ENCODE data around the gene DUS2.

The DUS2 gene

GRCh38 chr16:68069511-68070248 lies 46.6 kb downstream of the DUS2 start:
- H3K9me3 ChIP-seq (ENCODE audit: severe bottlenecking): no peaks in the 10 kb centered on the region
- H3K27ac ChIP-seq: peak overlapping the region; percentile 76
- peak; percentile 86 for DNase-seq
- no peak overlapping the region for H3K4me3 ChIP-seq (ENCODE audit: low read depth, low read length)
- no peaks in the 10 kb centered on the region for H3K27me3 ChIP-seq (ENCODE audit: insufficient read depth, low read depth, severe bottlenecking)
- TF ChIP-seq, protein P1, sequence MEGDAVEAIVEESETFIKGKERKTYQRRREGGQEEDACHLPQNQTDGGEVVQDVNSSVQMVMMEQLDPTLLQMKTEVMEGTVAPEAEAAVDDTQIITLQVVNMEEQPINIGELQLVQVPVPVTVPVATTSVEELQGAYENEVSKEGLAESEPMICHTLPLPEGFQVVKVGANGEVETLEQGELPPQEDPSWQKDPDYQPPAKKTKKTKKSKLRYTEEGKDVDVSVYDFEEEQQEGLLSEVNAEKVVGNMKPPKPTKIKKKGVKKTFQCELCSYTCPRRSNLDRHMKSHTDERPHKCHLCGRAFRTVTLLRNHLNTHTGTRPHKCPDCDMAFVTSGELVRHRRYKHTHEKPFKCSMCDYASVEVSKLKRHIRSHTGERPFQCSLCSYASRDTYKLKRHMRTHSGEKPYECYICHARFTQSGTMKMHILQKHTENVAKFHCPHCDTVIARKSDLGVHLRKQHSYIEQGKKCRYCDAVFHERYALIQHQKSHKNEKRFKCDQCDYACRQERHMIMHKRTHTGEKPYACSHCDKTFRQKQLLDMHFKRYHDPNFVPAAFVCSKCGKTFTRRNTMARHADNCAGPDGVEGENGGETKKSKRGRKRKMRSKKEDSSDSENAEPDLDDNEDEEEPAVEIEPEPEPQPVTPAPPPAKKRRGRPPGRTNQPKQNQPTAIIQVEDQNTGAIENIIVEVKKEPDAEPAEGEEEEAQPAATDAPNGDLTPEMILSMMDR (IDR thresholded peaks at IDR 0.05; ENCODE audit: low read depth, low read length): peak; percentile 20; the same call in 1 of the 2 replicates
- peaks cover 34% of the 10 kb centered on the region for H3K36me3 ChIP-seq

GRCh38 chr16:68070249-68070730 lies 47.2 kb downstream of the DUS2 start:
- Histone ChIP-seq H3K27me3 (ENCODE audit: insufficient read depth, low read depth, severe bottlenecking) (no peaks in the 10 kb centered on the region), H3K27ac (peak overlapping the region; percentile 76), H3K4me3 (ENCODE audit: low read depth, low read length) (no peak overlapping the region), H3K9me3 (ENCODE audit: severe bottlenecking) (no peaks in the 10 kb centered on the region), H3K36me3 (peaks cover 36% of the 10 kb centered on the region)
- TF ChIP-seq, protein P1 (IDR thresholded peaks at IDR 0.05; ENCODE audit: low read depth, low read length): no peak
- DNase-seq: no peak

GRCh38 chr16:68070806-68071517 lies 47.9 kb downstream of the DUS2 start:
- H3K36me3 ChIP-seq: peaks cover 39% of the 10 kb centered on the region

DNA sequence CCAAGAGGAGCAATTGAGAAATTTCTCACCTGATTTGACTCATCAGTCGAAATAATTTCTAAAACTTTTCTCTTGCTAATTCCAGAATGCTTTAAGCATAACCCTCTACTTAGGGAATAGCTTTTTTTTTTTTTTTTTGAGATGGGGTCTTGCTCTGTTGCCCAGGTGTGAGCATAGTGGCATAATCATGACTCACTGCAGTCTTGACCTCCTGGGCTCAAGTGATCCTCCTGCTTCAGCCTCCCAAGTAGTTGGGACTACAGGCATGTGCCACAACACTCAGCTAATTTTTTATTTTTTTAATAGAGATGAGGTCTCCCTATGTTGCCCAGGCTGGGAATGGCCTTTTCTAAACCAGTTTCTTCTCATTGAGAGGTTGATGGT lies 48.4 kb downstream of the DUS2 start:
- Histone ChIP-seq H3K27ac (no peak overlapping the region), H3K27me3 (ENCODE audit: insufficient read depth, low read depth, severe bottlenecking) (no peaks in the 10 kb centered on the region), H3K4me3 (ENCODE audit: low read depth, low read length) (no peak overlapping the region), H3K36me3 (peaks cover 39% of the 10 kb centered on the region), H3K9me3 (ENCODE audit: severe bottlenecking) (no peaks in the 10 kb centered on the region)
- no peak for DNase-seq
- TF ChIP-seq, protein P1 (IDR thresholded peaks at IDR 0.05; ENCODE audit: low read depth, low read length): no peak

More at GRCh38 chr16:68070806-68071517, 47.9 kb downstream of the DUS2 start:
- no peaks in the 10 kb centered on the region for H3K9me3 ChIP-seq (ENCODE audit: severe bottlenecking)
- TF ChIP-seq, protein P1 (IDR thresholded peaks at IDR 0.05; ENCODE audit: low read depth, low read length): no peak
- H3K27ac ChIP-seq: no peak overlapping the region
- no peak for DNase-seq
- H3K4me3 ChIP-seq (ENCODE audit: low read depth, low read length): no peak overlapping the region
- no peaks in the 10 kb centered on the region for H3K27me3 ChIP-seq (ENCODE audit: insufficient read depth, low read depth, severe bottlenecking)

DNA sequence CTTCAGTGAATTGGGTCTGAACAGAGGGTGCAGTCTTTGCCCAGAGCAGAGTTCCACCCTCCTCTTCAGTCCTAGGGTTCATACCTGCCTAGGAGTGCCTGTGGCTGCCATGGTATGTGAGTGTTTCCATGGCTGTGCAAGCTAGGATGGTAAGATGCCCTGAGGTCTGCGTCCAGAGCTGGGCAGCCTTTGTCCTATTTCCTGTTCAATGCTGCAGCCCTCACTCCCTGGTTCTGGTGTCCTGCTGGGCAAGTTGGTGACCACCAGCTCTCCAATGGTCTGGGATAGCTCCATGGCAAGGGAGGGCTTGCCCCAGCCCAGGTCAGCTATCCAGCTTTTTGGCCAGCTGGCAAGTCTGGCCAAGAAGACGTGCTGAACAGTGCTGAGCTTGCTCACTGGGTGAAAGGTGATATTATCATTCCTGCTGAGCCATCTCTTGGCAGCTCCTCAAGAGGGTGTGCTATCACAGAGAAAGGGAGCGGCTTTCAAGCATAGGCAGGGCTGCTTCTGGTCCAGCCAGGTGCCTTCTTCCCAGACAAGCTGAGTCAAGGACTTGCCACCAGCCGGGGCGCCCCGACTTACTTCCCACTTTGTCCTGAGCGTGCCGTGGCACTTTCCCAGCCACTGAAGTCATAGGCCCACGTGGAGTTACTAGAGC lies 49.1 kb downstream of the DUS2 start:
- DNase-seq: no peak

More for the DNA sequence above, 49.1 kb downstream of the DUS2 start:
- Histone ChIP-seq H3K9me3 (ENCODE audit: severe bottlenecking) (no peaks in the 10 kb centered on the region), H3K27me3 (ENCODE audit: insufficient read depth, low read depth, severe bottlenecking) (no peaks in the 10 kb centered on the region), H3K36me3 (peaks cover 41% of the 10 kb centered on the region), H3K4me3 (ENCODE audit: low read depth, low read length) (no peak overlapping the region), H3K27ac (no peak overlapping the region)
- TF ChIP-seq, protein P1 (IDR thresholded peaks at IDR 0.05; ENCODE audit: low read depth, low read length): no peak

Data from WERI-Rb-1 (cell line).